ACC112 (cell line): ENCODE data around the gene DNAL4.

Experiments
- H2AFZ ChIP-seq: fragments of 200-600 bp; sonication (generic); one replicate; pipeline ENCODE4 v1.6.0; 2017; ENCODE audit warnings: antibody characterized with exemption, low read length; ENCODE audit not compliant: unreplicated experiment
- H3K27ac ChIP-seq: fragments of 200-600 bp; sonication (generic); 2 replicates; pipeline ENCODE4 v1.5.1; 2014; ENCODE audit warnings: low read depth, mild to moderate bottlenecking, antibody characterized with exemption, low read length, moderate library complexity
- H3K27me3 ChIP-seq: fragments of 200-600 bp; sonication (generic); 2 replicates; pipeline ENCODE4 v1.6.1; 2014; ENCODE audit warnings: mild to moderate bottlenecking, antibody characterized with exemption, low read length, moderate library complexity, mixed read lengths; ENCODE audit not compliant: insufficient read depth
- H3K36me3 ChIP-seq: fragments of 200-600 bp; sonication (generic); 2 replicates; pipeline ENCODE4 v1.6.1; 2016; ENCODE audit warnings: mild to moderate bottlenecking, antibody characterized with exemption, low read length, moderate library complexity, mixed read lengths; ENCODE audit not compliant: insufficient read depth
- H3K4me1 ChIP-seq: fragments of 200-600 bp; sonication (generic); one replicate; pipeline ENCODE4 v1.6.1; 2016; ENCODE audit warnings: low read length, mixed read lengths; ENCODE audit not compliant: insufficient read depth, unreplicated experiment, control insufficient read depth
- H3K4me3 ChIP-seq: fragments of 200-600 bp; sonication (generic); 2 replicates; pipeline ENCODE4 v1.5.1; 2014; ENCODE audit warnings: mild to moderate bottlenecking, low read depth, low read length
- H3K79me2 ChIP-seq: fragments of 200-600 bp; sonication (generic); one replicate; pipeline ENCODE4 v1.6.0; 2016; ENCODE audit warnings: low read length; ENCODE audit not compliant: control insufficient read depth, unreplicated experiment, insufficient read depth

The DNAL4 gene

GRCh38 chr22:38786631-38787030 is 7.3 kb downstream of the DNAL4 start:
- Histone ChIP-seq H3K27ac (no peak overlapping the region), H2AFZ (no peak overlapping the region), H3K4me1 (peaks cover 19% of the 10 kb centered on the region), H3K4me3 (no peak overlapping the region), H3K27me3 (no peaks in the 10 kb centered on the region), H3K36me3 (no peaks in the 10 kb centered on the region), H3K79me2 (no peaks in the 10 kb centered on the region)

- H3K36me3 ChIP-seq = no peaks in the 10 kb centered on the region
- H3K79me2 ChIP-seq = no peaks in the 10 kb centered on the region
- H2AFZ ChIP-seq = no peak overlapping the region
- no peak overlapping the region for H3K27ac ChIP-seq
- no peak overlapping the region for H3K4me3 ChIP-seq
- H3K27me3 ChIP-seq = no peaks in the 10 kb centered on the region
- H3K4me1 ChIP-seq = peaks cover 19% of the 10 kb centered on the region
Observed at GRCh38 chr22:38784856-38785255, 9.1 kb downstream of the DNAL4 start.

GRCh38 chr22:38784035-38784434 is 9.9 kb downstream of the DNAL4 start:
- Histone ChIP-seq H3K27me3 (no peaks in the 10 kb centered on the region), H3K4me1 (peaks cover 18% of the 10 kb centered on the region), H3K36me3 (no peaks in the 10 kb centered on the region), H2AFZ (no peak overlapping the region), H3K79me2 (no peaks in the 10 kb centered on the region), H3K27ac (no peak overlapping the region), H3K4me3 (no peak overlapping the region)

GRCh38 chr22:38783095-38783615 is 10.8 kb downstream of the DNAL4 start:
- H3K27ac ChIP-seq = no peak overlapping the region
- H3K36me3 ChIP-seq = no peaks in the 10 kb centered on the region
- no peaks in the 10 kb centered on the region for H3K79me2 ChIP-seq
- H3K27me3 ChIP-seq = no peaks in the 10 kb centered on the region
- no peak overlapping the region for H3K4me3 ChIP-seq
- H2AFZ ChIP-seq = no peak overlapping the region
- peaks cover 9% of the 10 kb centered on the region for H3K4me1 ChIP-seq

- Histone ChIP-seq H3K4me1 (peaks cover 3% of the 10 kb centered on the region), H3K27ac (no peak overlapping the region), H3K36me3 (no peaks in the 10 kb centered on the region), H3K79me2 (no peaks in the 10 kb centered on the region), H2AFZ (no peak overlapping the region), H3K27me3 (no peaks in the 10 kb centered on the region), H3K4me3 (no peak overlapping the region)
Observed at GRCh38 chr22:38782402-38783094, 11.4 kb downstream of the DNAL4 start.

- no peak overlapping the region for H3K4me3 ChIP-seq
- H2AFZ ChIP-seq = no peak overlapping the region
- H3K27ac ChIP-seq = no peak overlapping the region
Observed at GRCh38 chr22:38781033-38781432, 12.9 kb downstream of the DNAL4 start.

GRCh38 chr22:38777087-38777671 is 16.8 kb downstream of the DNAL4 start:
- Histone ChIP-seq H3K27ac (no peak overlapping the region), H3K36me3 (no peaks in the 10 kb centered on the region)

More at GRCh38 chr22:38781033-38781432, 12.9 kb downstream of the DNAL4 start:
- Histone ChIP-seq H3K36me3 (no peaks in the 10 kb centered on the region), H3K4me1 (peaks cover 3% of the 10 kb centered on the region), H3K79me2 (no peaks in the 10 kb centered on the region), H3K27me3 (no peaks in the 10 kb centered on the region)

GRCh38 chr22:38776086-38776485 is 17.9 kb downstream of the DNAL4 start:
- no peaks in the 10 kb centered on the region for H3K36me3 ChIP-seq
- H3K27me3 ChIP-seq = no peaks in the 10 kb centered on the region
- no peak overlapping the region for H3K27ac ChIP-seq
- H3K4me1 ChIP-seq = no peaks in the 10 kb centered on the region
- H3K4me3 ChIP-seq = no peak overlapping the region
- no peak overlapping the region for H2AFZ ChIP-seq
- H3K79me2 ChIP-seq = no peaks in the 10 kb centered on the region

More at GRCh38 chr22:38777087-38777671, 16.8 kb downstream of the DNAL4 start:
- H3K4me1 ChIP-seq = no peaks in the 10 kb centered on the region
- no peaks in the 10 kb centered on the region for H3K79me2 ChIP-seq
- H3K27me3 ChIP-seq = no peaks in the 10 kb centered on the region
- no peak overlapping the region for H2AFZ ChIP-seq
- no peak overlapping the region for H3K4me3 ChIP-seq

- Histone ChIP-seq H3K79me2 (no peaks in the 10 kb centered on the region), H3K4me1 (no peaks in the 10 kb centered on the region), H3K27me3 (no peaks in the 10 kb centered on the region), H3K36me3 (no peaks in the 10 kb centered on the region), H3K4me3 (no peak overlapping the region), H3K27ac (no peak overlapping the region), H2AFZ (no peak overlapping the region)
Observed at GRCh38 chr22:38775656-38776055, 18.3 kb downstream of the DNAL4 start.

GRCh38 chr22:38774496-38775166 is 19.3 kb downstream of the DNAL4 start:
- H3K4me1 ChIP-seq = no peaks in the 10 kb centered on the region
- no peak overlapping the region for H2AFZ ChIP-seq
- no peak overlapping the region for H3K27ac ChIP-seq
- no peaks in the 10 kb centered on the region for H3K27me3 ChIP-seq
- no peaks in the 10 kb centered on the region for H3K36me3 ChIP-seq
- no peak overlapping the region for H3K4me3 ChIP-seq
- H3K79me2 ChIP-seq = no peaks in the 10 kb centered on the region
